HEK293T (cell line): ENCODE data around the gene MVD.

Experiments
- CTBP1 ChIP-seq: fragments of 450-650 bp; IDR thresholded peaks from 2 replicates; pipeline ENCODE4 v1.6.1; 2016; ENCODE audit warnings: borderline replicate concordance
- ELF4 ChIP-seq: fragments of 450-650 bp; IDR thresholded peaks from 2 replicates; pipeline ENCODE4 v1.6.1; 2017; ENCODE audit warnings: antibody characterized with exemption
- FOXK2 ChIP-seq: fragments of 450-650 bp; IDR thresholded peaks from 2 replicates; pipeline ENCODE4 v1.6.1; 2016; ENCODE audit warnings: mild to moderate bottlenecking
- SUZ12 ChIP-seq: fragments of 450-650 bp; IDR thresholded peaks from 2 replicates; pipeline ENCODE4 v1.6.1; 2016; ENCODE audit warnings: mild to moderate bottlenecking
- TARDBP ChIP-seq: fragments of 450-650 bp; IDR thresholded peaks from 2 replicates; pipeline ENCODE4 v1.6.1; 2016
- TF ChIP-seq, protein P1 (sequence below): fragments of 450-650 bp; IDR thresholded peaks from 2 replicates; pipeline ENCODE4 v1.6.1; 2016

DNA sequence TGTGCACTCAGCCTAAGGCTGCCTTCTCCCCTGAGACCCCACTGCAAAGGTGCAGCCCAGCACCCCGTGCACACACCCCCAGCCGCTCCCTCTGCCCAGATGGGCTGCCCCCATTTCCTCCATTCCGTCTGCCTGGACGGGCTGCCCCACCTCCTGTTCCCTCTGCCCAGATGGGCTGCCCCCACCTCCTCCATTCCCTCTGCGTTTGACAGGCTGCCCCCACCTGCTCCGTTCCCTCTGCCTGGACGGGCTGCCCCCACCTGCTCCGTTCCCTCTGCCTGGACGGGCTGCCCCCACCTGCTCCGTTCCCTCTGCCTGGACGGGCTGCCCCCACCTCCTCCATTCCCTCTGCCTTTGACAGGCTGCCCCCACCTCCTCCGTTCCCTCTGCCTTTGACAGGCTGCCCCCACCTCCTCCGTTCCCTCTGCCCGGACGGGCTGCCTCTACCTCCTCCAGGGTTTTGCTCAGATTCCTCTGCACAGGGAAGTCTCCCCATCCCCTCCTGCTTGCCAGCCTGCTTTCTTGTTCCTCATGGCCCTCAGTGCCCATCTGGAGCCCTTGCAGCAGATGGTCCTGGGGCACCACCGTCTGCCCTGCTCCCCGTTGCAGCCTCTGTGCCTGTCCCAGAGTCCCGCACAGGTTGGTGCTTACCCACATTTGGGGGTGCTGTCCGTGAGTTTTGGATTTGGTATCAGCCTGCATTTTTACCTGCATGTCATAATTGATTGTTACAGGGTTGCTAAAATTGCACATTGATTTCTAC is 47.9 kb downstream of the MVD start:
- TF ChIP-seq CTBP1 (no peak), TARDBP (no peak), FOXK2 (no peak), ELF4 (no peak), SUZ12 (no peak)
- TF ChIP-seq, protein P1, sequence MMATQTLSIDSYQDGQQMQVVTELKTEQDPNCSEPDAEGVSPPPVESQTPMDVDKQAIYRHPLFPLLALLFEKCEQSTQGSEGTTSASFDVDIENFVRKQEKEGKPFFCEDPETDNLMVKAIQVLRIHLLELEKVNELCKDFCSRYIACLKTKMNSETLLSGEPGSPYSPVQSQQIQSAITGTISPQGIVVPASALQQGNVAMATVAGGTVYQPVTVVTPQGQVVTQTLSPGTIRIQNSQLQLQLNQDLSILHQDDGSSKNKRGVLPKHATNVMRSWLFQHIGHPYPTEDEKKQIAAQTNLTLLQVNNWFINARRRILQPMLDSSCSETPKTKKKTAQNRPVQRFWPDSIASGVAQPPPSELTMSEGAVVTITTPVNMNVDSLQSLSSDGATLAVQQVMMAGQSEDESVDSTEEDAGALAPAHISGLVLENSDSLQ = no peak
